Bronchial epithelial cell (primary cell): Measurements from ENCODE around the gene CROT. TPM values are rescaled to one million over a fixed set of nuclear protein-coding genes. Genes with fewer than 3 reads are reported as not detected.

ENCODE experiments used
- DNase-seq: peaks from one replicate; pipeline ENCODE4 v3.0.0-alpha.2; 2010; ENCODE audit warnings: low read depth
- FAIRE-seq: peaks from 2 replicates; lab custom pipeline; 2011; peaks lifted over from hg19 to GRCh38; lab: Jason Lieb, UNC
- H3K27me3 ChIP-seq: 2 replicates; pipeline ENCODE4 v1.5.1; 2011; ENCODE audit warnings: low read length; ENCODE audit not compliant: control insufficient read depth, insufficient read depth
- H3K36me3 ChIP-seq: 2 replicates; pipeline ENCODE4 v1.5.1; 2011; ENCODE audit warnings: low read length; ENCODE audit not compliant: control insufficient read depth, insufficient read depth
- H3K4me3 ChIP-seq: 2 replicates; pipeline ENCODE4 v1.5.1; 2011; ENCODE audit warnings: mild to moderate bottlenecking, low read depth, low read length, control low read depth
- CTCF ChIP-seq: IDR thresholded peaks from 2 replicates; pipeline ENCODE4 v1.5.1; 2011; ENCODE audit warnings: mild to moderate bottlenecking, moderate library complexity, low read length, control low read depth, inconsistent platforms; ENCODE audit not compliant: insufficient read depth, severe bottlenecking
- total RNA-seq: library from RNA; depleted of rRNA; stranded (reverse); fragments of >200 nt; gene quantifications from 2 replicates; pipeline ENCODE4 v1.2.1, GENCODE V29; 2014

Gene CROT
- total RNA-seq, 1 donor from 2014 or later = 12.9 TPM

- no peak for TF ChIP-seq CTCF
- H3K4me3 ChIP-seq = no peak overlapping the region
- no peak for DNase-seq
- no peaks in the 10 kb centered on the region for H3K27me3 ChIP-seq
- FAIRE-seq = no peak
- H3K36me3 ChIP-seq = peaks cover 1% of the 10 kb centered on the region
Observed at GRCh38 chr7:87363342-87363741, 17.9 kb downstream of the CROT start.

- DNase-seq (no peak), FAIRE-seq (no peak)
- Histone ChIP-seq H3K27me3 (no peaks in the 10 kb centered on the region), H3K4me3 (no peak overlapping the region), H3K36me3 (peaks cover 1% of the 10 kb centered on the region)
- no peak for TF ChIP-seq CTCF
Observed at GRCh38 chr7:87364246-87364645, 18.8 kb downstream of the CROT start.

- Histone ChIP-seq H3K4me3 (no peak overlapping the region), H3K27me3 (no peaks in the 10 kb centered on the region), H3K36me3 (peaks cover 2% of the 10 kb centered on the region)
- DNase-seq (no peak), FAIRE-seq (no peak)
- TF ChIP-seq CTCF = no peak
Observed at GRCh38 chr7:87369216-87369615, 23.8 kb downstream of the CROT start.

- FAIRE-seq = no peak
- Histone ChIP-seq H3K36me3 (peaks cover 2% of the 10 kb centered on the region), H3K4me3 (no peak overlapping the region), H3K27me3 (no peaks in the 10 kb centered on the region)
- DNase-seq = peak; percentile 48
- no peak for TF ChIP-seq CTCF
Observed at GRCh38 chr7:87370660-87371180, 25.3 kb downstream of the CROT start.

GRCh38 chr7:87375662-87376435 lies 30.4 kb downstream of the CROT start:
- no peak for FAIRE-seq
- peak; percentile 40 for DNase-seq
- Histone ChIP-seq H3K36me3 (peaks cover 8% of the 10 kb centered on the region), H3K4me3 (no peak overlapping the region), H3K27me3 (no peaks in the 10 kb centered on the region)
- TF ChIP-seq CTCF = no peak
